Activated CD8-positive, alpha-beta memory T cell treated with anti-CD3 and anti-CD28 coated beads for 4 hours (primary cell): ENCODE measurements around the gene IDH2.

Experiments used
- DNase-seq, 2 donors: peaks; one replicate each; pipeline ENCODE4 v3.0.0-alpha.2; 2020; ENCODE audit warnings: low read depth in 2 of 2

Gene IDH2

GRCh38 chr15:90064911-90065681 is 37.2 kb downstream of the IDH2 start:
- no peak for DNase-seq

GRCh38 chr15:90063770-90064247 is 38.5 kb downstream of the IDH2 start:
- DNase-seq = no peak

DNA sequence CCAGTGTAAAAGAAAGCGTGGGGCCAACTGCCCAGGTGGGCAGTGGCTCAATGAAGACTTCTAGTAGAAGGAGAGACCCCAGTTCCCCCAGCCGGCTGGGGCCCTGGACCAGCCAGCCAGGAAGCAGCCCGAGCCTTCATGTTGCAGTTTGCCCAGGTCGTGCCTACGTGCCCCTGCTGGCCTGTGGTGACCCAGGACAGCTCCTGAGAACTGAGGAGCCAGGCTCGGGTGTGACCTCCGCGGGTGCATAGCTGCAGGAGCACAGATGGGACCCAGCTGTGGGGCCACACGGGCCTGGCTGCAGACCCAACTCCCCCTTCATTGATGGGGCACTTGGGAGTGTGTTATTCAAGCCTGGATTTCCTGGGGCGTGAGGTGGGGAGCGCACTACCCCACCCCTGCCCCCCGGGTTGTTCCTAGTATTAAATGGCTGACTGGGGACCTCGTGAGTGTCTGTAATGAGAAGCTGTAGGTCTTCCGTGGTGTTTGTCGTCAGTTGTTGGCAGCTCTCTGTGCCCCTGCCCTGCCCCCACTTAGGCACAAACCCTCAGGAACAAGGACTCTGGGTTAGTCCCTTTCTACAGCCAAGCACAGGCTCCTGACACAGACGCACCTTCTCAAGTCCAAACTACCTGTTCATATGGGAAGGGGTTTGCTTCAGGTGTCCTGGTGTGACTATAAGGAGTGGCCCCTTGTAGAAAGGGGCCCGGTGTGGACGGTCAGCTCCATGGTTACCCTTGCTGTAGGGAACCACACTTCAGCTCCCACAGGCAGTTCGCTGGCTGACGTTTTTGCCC is 39.1 kb downstream of the IDH2 start:
- no peak for DNase-seq

DNA sequence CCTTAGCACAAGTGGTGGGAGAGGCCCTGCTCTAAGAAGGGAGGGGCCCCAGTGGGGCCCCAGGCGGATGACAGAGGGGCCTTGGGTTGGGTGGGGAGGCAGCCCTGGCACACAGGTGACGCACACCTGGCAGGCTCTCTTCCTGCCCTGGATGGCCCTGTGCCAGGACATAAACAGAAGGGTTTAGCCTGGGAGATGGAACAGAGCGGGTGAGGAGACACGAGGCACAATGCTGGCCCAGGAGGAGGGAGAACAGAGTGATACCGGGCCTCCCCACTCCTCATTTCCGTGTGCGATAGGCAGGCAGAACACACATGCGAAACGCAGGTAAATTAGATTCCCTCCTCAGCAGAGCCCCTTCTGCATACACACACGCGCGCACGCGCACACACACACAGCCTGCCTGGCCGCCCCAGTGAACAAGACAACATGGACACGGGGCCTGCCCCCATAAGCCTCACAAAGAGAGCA is 39.8 kb downstream of the IDH2 start:
- DNase-seq = no peak

- DNase-seq = no peak
These were observed 40.2 kb downstream of the IDH2 start for GRCh38 chr15:90062023-90062442.

GRCh38 chr15:90060797-90061196 is 41.5 kb downstream of the IDH2 start:
- no peak for DNase-seq

DNA sequence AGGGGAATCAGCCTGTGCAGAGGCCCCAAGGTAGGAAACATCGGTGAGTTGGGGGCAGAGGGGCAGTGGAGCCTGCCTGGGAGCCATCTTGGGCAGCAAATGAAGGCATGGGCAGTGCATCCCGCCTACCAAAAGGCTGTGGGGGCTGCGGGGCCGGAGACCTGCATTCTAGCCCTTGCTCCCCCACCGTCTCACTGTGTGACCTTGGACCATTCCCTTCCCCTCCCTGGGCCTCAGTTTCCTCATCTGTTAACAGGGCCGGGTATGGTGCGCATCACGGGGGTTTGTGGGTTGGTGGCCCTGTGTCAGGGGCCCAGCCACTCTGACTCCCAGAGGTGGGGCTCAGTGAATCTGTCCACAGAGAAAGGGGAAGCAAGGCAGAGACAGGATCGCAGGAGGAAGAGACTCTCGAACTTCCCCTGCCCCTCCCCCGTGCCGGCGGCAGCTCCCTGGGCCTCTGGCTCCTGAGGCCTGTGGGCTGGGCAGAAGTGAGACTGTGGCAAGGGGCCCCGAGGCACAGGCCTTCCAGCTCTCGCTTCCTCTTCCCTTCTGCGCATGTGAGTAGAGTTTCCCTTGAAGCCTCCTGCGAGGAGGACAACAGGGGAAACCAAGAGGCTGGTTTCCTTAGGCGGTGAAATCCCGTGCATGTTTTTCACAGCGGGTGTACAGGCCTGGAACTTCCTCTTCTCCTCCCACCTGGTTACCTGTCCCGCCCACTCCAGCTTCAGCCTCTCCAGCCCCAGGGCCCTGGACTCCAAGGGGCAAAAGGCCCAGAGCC is 42.9 kb downstream of the IDH2 start:
- DNase-seq = peak; percentile 29 to 36

- no peak for DNase-seq
These were observed 43.5 kb downstream of the IDH2 start for GRCh38 chr15:90058775-90059174.

GRCh38 chr15:90058308-90058707 is 44.0 kb downstream of the IDH2 start:
- no peak for DNase-seq

DNA sequence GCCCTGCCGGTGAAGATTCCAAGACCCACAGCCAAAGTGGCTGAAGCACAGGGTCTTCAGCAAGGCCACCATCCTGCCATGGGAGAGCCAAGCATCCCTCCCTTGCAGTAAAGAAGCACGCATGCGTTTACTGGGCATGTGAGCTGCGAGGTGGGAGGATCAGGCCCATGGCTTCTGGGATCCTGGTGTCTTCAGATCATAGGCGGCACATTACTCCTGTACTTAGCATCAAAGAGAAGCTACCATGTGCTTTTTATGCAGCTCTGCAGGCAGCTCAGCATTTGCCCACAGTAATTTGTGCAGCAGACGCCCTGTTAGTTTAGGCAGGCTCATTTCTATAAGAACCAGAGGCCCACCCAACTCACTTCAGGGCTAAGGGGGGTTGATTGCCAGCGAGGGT is 45.7 kb downstream of the IDH2 start:
- no peak for DNase-seq

DNA sequence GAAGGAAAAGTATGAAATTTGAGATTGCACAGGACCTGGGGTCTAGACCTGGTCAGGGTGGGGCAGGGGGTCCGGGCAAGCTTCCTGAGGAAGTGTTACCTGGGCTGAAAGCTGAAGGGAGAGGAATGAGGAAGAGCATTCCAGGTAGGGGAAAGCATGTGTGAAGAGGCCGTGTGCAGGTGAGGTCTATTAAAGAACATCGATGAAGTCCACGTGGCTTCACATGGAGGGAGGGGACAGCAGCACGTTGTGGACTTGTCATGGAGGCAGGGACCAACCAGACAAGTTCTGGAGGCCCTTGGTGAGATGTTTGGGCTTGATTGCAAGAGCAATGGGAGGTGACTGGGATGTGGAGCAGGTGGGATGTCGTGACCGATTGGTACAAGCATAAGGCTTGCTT is 47.1 kb downstream of the IDH2 start:
- DNase-seq = no peak

- DNase-seq = no peak
These were observed 47.6 kb downstream of the IDH2 start for GRCh38 chr15:90054618-90055097.

GRCh38 chr15:90053685-90054466 is 48.4 kb downstream of the IDH2 start:
- DNase-seq = no peak

DNA sequence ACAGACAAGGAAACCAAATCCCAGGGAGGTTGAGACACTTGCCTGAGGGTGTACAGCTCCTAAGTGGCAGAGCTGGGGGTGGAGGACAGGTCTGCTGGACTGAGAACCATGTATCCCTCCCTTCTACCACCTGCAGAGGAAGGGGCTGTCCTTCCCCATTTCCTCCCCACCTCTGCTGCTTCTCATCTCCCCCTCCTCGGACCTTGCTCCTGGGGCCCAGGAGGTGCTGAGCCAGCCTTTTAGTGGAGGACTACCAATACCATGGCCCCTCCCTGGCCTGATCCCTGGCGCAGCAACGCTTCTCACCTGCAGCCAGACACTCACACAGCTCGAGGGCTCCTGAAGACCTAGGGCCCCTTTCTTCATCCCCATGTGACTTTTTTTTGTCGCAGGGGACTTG is 50.4 kb downstream of the IDH2 start:
- DNase-seq = no peak

DNA sequence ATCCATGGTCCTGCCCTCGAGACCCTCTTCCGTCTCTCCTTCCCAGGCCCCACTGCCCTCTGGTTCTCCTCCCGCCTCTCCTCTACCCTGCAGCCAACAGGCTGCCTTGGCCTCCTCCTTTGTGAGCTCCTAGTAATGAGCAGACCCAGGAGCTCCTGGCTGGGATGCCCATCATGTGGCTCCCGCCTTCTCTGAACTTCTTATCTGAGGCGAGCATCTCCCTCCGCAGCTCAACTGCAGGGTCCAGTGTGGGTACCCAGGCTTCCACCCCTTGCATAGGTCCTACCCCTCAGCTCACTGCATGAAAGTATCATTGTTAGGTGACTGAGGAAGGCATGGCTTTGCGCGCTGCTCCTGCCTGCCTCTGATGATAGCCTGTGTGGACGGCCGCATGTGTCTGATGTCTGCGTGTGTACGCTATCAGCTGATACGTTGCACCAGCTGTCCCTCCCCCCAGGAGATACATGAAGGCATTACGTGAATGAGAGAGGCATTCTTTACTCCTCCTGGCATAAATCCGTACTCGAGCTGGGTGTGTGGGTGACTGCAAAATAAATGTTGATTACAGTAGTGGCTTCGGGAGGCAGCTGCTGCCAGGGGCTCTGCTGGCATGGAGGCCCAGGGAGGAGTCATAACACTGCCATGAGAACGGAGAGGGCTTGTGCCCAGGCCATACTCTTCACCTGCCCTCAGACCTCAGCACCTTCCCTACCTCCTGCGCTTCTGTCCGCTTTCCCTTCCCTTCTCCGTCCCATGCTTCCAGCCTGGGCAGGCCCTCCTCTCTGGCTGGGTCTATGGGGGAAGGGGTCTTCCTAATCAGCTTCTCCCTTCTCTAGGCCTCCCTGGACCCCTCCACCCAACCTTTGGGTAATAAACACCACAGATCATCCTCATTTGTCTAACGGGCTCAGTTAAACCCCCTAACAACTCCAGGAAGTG is 52.3 kb downstream of the IDH2 start:
- DNase-seq = no peak

DNA sequence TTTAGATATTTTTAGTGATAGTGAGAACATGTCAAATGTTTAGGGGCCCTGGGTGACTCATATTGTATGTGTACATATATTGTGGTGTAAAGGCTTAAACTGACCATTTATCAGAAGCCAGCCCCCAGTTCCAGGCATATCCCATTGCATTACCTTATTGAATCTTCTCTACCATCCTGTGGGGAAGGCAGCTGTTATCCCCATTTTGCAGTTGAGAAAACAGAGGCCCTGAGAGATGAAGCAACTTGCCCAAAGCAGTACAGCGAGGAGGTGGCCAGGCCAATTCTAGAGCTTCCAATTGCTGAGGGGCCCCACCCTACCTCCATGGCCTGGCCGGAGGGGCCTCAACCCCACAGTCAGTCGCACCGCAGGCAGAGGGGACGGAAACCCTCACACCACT is 53.2 kb downstream of the IDH2 start:
- DNase-seq = no peak

DNA sequence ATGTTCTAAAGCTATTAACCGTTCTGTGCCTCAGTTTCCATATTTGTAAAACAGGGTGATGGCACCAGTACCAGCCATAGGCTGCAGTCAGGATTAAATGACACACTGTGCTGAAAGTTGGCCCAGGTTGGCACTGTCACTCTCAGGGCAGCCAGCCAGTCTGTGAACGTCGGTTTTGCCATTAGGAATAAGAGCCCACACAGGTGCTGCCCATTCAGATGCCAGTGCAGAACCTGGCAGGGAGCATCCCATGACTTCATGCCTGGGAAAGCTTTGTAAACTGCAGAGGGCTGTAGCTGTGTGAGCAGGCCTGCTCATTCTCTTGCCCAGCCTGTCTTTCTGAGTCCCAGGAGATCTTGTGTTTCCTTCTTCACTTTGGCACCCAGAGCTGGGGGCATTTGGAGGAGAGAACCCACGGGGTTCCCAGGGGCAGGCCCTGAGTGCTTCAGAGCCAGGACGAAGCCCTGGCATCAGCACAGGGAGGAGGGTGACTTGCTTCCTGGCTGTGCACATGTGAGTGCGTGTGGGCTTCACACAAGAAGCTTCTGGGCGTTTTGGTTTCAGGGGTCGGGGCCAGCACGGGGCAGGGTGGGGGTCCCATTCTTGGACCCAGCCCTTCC is 54.2 kb downstream of the IDH2 start:
- no peak for DNase-seq

DNA sequence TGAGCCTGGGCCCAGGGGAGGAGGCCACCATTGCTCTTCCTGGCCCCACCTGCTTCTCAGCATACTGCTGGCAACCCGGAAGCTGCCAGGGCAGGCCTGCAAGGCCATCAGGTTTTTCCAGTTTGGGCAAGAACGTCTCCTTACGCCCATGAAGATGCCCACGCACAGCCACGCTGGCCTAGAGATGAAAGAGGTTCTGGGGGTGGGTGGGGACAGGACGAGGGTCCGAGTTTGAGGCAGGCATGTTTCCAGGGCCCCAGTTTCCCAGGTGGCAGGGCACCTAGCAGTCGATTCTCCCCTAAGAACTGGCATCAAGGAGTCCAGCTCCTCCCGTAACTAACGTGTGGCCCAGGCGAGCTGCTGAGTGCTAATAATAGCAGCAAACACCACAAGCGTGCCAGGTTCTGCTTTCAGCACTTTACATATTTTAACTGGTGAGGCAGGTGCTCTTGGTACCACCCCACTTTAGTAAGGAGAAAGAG is 55.3 kb downstream of the IDH2 start:
- DNase-seq = no peak

DNA sequence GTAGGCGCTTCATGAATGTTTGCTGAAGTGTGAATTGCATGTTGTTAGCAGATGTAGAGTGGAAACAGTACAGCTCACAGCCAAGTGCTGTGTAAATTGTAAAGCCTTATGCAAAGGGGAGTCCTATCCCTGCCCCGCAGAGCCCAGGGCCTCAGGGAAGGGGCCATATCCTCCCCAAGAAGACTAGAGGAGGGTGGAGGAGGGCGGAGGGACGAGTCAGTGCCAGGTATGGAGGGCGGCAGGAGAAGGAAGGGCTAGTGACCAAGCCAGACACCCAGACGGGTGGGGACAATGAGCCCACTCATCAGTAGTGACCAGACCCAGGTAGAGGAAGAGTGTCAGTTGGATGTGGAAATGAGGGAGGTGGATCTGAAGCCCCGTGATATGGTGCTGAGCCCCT is 56.0 kb downstream of the IDH2 start:
- no peak for DNase-seq
